NK-92 (cell line): ENCODE results near the gene EVL.
A peak's percentile ranks its signal among the peaks of the same experiment; 100 is the strongest.

ENCODE experiments used
- DNase-seq: peaks from one replicate; lab custom pipeline; 2025; ENCODE audit not compliant: unreplicated experiment; lab: John Stamatoyannopoulos, UW

Gene EVL

DNA sequence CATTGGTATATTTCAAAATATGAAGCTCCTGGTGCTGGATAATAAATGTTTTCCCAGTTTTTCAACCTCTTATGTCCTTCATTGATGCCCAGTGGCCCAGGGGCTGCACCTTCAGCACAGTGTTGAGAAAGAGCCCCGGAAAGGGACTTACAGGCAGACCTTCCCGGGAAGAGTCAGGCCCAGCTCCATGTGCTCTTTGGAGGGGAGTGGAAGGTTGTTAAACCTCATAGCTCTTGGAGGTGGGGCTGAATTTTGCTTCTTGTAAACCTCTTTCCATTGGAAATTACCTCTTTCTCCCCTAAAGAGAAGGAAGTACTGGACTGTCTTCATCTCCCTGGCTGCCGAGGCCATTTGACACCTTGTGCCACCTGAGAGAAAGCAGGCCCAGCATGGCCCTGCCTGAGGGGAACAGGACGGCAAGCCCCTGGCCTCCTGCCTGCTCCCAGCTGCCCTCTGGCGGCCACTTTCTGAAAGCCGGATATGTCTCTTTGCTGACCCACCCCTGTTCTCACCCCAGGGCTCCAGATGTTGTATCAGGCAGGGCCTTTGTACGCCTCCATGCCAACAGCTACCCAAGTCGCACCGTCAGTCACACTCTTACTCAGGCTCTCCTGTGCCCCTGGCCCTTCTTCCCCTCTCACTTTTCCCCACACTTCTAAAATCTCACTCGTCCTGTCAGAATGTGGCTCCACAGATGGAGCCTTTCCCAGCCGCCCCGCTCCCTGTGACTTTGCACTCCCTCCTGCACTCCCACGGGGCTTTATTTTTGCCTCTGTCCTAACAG, 43.0 kb downstream of the EVL start:
- peak; percentile 36 for DNase-seq

DNA sequence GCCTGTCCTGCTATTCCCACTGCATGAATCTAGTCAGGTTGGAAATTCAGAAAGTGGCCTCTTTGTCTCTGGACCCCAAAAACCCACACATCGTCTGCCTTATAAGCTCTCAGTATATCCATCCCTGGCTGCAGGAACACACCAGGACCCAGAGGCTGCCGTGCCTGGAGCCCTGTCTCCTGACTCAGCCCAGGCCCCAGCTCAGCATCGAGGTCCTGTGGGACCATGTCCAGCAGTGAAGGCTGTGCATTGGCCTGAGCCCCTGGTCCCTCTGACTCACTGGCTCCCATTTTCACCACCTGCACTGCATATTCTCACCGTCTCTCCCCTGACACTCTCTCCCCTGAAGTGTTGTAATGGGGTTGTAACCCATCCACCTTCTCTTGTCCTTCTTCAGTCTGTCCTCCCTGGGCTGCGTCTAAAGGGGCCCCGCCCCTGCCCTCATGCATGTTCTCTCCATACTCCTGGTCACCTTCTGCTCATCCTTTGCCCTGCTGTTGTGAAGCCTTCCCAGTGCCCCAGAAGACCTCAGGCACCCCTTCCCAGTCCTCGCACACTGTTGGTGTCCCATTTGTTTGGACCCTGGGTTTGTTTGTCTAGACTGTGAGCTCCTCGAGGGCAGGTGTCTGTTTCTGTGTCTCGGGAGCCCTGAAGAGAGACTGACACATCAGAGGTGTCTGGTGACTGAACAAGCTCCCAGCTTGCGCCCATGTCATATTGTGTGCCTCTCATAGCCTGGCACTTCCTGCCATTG, 43.8 kb downstream of the EVL start:
- DNase-seq: no peak

DNA sequence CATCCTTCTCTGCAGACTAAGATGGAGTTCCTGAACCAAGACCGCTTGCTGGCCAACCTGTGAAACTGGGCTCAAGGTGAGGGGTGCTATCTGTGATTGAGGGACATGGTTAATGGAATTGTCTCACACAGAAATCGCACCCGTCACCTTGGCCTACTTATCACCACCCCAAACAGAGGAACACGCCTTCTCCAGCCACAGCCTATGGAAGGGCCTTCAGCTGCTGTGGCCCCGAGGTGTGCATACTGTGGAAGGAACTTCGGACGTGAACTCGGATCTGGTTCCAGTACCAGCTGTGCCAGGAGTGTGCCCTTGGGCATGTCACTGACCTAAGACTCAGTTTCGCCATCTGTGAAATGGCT, 44.4 kb downstream of the EVL start:
- no peak for DNase-seq

DNA sequence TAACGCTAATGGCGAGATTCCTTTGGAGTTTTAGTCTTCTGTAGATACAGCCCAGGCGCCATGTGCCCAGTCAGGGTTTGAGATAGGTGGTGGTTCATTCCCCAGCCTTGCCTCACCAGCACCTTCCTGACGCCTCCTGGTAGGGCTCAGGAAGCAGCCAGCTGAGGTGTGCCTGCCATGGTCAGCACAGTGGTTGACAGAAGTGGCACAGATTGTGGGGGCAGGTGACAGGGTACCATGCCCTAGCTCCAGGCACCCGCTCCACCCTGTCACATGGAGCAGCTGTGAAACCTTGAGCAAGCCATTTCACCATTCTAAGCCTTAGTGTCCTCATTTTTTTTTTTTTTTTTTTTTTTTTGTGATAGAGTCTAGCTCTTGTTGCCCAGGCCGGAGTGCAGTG, 45.6 kb downstream of the EVL start:
- DNase-seq: no peak

DNA sequence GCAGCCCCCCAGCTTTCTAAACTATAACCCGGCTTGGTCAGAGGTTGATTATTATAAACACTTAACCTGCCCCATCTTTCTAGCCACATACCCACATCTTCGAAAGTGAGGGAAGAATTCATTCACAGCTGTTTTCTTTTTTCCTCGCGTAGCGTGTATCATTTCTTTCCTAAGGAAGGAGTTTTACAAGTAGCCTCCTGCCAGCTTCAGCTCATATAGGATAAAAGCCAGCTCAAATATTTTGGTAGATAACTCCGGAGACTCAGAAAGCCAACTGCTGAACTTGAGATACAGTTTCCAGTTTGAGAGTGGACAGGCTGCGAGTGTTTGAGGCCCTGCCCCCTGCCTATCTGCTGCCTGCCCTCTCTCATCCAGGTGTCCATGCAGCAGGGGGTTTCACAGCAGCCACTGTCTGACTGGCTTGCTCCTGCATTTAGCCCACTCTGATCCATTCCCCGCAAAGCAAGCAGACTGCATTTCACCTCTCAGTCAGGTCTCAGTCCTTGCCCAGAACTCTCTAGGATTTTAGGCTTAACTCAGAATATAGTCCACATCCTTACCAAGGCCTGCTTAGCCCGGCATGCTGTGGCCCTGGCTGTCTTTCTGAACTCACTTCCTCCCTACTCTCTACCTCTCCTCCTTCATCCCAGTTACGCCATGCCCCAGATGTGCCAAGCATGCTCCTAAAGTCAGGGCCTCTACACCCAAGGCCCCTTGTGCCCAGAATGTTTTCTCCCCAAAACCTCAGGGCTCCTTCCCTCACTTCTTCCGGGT, 46.9 kb downstream of the EVL start:
- DNase-seq: no peak

DNA sequence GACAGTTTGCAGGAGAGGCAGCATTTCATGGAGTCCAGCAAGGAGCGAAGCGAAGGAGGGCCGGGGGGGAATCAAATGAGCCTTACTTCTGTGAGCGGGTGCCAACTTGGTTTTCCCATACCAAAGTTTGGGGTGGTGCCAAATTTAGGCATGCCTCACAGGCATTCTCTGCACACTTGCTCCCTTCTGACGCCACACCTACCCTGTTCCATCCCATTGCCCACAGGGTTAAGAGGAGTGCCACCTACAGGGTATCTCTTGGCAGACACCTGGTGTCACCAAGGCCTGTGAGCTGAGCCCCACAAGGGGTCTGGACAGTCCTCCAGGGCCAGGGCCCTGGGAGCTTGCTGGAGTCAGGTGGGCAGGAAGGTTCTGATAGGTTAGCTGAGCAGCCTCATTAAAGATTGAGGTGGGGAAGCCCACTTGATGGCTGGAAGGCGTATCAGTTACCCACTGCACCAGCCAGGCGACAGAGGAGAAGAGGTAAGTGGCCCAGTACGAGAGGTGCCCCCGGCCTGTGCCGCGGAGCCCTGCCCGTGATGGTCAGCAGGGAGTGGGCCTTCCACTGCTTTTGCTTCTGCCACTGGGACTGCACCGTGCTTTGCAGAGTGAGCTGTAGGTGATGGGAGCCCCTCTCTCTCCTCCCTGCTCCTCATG, 49.0 kb downstream of the EVL start:
- no peak for DNase-seq

DNA sequence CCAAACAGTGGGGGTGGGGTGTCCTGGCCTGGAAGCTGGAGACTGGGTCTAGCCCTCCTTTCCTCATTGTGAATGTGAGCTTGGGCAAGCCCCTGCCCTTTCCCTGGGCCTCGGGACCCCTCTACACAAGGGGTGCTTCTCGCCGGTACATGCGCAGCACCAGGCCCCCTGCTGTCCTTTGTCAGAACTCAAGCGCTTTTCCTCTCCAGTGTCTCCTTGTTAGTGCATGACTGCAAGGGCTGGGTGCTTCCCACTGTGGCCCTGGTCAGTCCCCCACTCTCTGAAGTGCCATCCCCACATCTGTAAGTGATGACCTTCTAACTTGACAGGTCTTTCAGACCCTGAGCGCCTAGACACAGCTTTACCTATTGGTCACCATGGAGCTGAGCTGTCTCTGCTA, 50.0 kb downstream of the EVL start:
- DNase-seq: no peak

DNA sequence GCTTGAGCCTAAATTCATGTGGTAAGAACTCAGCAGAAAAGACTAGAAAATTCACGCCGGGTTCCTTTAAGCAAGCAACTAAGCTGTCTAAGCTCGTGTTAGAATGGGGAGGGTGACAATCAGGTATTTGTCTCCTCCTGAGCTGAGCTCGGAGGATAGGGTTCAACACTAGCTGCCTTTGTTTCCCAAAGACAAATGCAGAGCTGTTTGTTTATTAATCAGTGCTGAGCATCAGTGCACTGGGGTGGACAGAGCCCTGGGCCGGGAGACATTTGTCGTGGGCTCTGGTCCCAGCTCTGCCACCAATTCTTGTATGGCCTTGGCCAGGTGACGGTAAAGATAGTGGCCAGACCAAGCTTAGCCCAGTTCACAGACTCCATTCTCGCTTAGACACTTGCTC, 50.5 kb downstream of the EVL start:
- no peak for DNase-seq

DNA sequence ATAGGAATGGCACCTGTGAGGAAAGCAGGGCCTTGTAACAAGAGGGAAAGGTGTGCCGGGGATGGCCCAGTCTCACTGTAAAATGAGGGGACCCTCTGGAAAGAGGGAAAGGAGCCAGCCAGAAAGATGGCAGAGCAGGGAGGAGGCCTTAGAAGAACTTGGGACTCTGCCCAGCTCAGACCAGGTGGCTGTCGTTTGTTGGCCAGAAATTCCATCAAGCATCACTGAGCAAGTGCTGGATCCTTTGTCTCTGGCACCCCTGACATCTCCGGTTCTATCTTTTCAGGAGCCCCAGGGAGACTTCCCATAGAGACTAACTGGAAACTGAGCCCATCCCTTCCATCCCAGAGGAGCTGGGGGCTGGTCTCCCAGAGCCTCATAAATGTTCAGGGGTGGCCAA, 50.9 kb downstream of the EVL start:
- no peak for DNase-seq

DNA sequence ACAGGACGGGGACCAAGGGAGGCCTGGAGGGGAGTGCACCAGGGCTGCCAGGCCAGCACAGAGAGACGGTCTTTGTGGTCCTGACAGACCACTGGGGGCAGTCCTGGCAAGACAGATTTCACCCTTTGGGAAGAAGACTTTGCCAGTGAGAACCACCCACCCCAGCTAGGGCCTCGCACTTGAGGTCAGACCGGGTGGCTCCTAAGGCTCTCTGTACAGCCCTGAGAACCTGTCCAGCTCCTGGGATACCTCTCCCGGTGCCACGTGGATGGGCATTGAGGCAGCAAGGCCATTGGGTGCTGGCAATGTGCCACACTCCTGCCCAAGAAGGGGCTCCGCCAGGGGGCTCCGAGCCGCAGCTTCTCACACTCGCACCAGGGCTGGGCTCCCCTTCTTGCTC, 51.8 kb downstream of the EVL start:
- no peak for DNase-seq

DNA sequence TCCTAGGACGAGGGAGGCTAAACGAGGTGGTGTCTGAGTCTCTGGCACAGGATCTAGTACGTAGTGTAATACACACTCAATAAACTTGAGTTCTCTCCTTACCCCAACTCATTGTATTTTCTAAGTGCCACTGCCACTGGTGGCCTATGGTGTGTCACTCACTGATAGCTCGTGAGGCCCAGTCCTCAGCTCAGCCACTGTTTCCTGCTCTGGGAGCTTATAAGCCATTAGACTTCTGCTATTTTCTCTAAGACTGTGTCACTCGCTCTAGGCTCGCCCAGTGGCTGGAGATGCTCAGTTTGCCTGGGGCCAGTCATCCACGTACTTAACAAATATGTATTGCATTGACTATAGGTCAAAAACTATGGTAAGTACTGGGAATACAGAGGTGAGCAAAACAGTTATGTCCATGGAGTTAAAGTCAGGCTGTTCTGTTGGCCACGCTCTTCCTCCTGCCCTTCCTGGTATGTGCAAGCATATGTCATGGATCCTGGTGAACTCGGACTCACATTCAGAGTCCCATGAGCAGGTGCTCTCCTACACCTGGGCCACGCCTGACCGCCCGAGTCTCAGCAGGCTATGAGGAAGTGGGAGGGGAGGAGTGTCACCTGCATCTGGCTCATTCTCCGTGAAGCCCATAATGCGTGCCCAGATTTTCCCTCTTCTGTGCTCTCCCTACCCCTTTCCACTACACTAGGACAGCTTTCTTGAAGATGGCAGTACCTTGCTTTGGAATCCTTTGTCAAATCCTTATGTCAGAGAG, 52.6 kb downstream of the EVL start:
- DNase-seq: no peak

DNA sequence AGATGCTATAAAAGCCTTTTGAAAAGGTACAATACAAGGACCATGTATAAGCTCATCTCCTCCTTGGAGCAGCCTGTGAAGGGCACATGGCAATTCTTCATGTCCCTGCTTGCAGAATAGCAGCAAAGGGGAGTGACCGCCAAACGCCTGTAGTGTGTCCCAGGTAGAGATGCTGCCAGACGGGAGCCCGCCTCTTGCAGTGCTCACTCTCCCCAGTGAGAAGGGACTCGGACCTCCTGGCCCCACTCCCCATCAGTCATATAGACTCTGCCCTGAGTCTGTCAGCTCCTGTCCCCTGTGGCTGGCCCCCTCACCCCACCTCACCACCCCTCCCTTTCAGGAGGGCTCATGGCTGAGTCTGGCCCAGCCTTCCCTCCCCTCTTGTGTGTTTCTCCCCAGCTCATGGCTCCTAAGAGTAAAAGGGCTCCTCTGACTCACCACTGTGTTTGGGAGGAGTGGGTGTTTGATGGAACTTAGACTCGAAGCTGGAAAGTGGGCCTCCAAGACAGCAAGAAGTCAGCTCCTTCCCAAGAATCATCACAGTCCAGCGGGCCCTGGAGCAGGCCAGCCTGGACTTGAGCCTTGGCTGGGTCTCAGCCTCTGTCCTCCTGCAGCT, 53.3 kb downstream of the EVL start:
- no peak for DNase-seq

DNA sequence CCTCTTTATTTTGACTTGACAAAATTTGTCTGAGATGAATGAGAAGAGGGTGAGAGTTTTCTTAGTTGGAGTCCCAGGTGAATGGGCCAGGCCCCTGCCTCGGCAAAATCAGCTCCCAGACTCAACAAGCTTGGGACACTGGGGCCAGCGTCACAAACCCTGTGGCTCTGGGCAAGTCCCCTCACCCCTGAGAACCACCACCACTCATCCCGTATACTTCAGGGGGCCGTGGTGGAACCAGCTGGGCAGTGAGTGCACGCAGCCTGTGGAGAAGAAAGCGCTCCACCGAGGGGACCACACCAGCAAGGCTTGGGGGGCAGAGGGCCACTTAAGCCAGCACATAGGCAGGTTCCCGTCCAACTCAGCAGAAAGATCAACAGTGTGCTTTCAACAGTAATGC, 54.0 kb downstream of the EVL start:
- no peak for DNase-seq

DNA sequence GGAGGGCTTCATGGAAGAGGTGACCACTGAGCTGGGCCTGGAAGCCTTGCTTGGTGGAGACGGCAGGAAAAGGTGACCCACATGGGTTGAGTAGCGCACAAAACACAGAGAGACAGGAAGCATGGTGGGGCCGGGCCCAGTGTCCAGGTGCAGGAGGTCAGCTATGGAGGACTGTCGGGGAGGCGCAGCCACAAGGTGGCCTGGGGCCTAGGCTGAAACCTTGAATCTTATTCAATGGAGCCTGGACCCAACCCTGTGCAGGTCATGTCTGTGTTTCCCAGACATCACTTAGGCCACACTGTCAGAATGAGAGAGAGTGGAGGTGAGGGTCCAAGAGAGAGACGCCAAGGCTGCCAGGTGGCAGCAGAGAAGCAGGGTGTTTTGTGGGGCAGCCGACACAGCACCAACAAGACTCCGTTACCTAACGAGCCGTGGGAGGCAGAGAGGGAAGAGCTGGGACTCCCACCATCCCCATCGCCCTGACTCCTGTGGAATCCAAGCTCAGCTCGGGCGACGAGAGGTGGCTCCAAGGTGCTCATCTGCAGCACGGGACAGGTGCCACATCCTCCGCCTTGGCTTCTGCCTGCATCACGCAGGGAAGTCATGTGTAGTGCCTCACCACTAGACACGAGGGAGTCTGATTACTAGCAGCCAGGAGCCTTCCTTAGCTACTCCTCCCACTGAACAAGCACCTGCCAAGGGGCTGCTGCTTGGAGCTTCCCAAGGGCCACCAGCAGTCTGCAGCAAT, 55.5 kb downstream of the EVL start:
- no peak for DNase-seq

DNA sequence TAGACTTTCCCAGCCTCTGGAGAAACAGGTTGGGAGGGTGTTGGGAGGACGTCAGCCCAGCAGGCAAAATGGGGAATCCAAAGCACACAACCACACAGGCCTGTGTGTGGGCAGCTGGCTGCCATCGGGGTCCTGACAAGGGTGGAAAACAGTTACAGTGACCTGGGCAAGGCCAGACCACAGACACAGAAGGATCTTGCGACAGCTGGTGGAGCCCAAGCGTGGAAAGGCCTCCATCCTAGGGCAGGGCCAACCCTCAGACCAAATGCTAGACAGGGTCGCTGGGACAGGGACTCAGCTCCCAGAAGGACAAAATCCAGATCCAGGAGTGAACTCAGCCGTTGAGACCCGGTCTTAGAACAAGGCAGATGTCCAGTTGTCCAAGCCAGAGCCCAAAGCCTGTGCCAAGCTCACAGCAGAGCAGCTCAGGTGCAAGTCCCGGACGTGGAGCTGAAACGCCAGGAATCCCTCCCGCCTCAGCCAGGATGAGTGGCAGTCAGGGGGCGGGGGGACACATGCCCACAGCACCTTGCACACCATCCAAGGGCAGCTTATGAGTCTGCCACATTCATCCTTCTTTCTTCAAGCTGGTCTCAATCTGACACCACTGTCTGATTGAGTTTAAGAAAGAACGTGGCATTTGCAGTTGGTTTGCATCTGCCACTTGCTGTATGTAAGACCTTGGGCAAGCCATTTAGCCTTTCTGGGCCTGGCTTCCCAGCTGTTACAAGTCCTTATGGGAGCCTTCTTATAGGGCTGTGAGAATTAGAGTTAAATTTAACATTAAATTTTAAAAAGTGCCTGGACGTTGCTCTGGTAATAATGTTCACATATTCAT, 56.6 kb downstream of the EVL start:
- no peak for DNase-seq

DNA sequence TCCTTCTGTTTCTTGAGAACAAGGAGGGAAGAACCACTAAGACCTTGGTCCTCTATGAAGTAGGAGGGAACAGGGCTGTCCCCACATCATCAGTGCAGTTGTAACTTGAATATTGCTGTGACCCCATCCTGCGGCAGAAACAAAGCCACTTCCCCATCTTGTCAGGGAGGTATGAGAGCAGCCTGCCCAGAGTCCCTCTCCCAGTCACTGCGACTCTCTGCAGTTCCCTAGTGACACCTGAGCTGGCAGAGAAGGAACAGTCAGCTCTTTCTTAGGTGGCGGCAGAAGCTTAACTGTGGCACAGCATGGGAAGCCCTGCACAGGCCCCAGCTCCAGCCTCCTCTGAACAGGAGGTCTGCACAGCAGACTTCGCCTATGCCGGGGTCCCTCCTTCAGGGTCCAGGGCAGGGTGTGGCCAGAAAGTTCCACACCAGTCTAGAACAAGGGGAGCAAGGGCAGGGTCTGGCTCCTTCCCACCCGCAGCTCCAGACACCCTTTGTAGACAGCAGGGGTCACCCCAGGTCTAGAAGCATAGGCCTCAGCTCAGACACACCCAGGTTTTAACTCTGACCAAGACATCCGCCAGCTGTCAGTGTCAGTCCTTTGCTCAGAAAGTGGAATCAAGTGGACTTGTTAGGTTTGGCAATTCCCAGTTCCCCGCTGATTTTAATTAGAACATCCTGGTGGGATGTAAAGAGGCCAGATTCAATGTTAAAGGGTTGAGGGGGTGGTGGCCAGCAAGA, 57.4 kb downstream of the EVL start:
- DNase-seq: no peak

DNA sequence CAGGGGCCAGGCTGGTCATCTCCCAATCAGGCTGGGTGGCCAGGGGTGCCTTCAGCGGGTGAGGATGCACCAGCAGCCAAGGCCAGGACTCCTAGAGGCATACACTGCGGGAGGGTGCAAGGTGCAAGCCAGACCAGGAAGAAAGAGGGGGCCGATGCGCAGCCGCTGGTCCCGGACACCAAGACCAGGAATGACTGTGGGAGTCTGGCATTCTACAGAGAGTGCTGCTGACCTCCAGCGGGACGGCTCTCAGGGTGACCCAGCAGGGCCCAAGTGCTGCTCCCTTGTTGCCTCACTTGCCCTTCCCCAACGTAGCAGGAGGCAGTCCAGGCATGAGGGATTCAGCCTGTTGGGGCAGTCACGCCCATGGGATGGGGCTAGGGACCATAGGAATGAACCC, 58.4 kb downstream of the EVL start:
- DNase-seq: no peak

DNA sequence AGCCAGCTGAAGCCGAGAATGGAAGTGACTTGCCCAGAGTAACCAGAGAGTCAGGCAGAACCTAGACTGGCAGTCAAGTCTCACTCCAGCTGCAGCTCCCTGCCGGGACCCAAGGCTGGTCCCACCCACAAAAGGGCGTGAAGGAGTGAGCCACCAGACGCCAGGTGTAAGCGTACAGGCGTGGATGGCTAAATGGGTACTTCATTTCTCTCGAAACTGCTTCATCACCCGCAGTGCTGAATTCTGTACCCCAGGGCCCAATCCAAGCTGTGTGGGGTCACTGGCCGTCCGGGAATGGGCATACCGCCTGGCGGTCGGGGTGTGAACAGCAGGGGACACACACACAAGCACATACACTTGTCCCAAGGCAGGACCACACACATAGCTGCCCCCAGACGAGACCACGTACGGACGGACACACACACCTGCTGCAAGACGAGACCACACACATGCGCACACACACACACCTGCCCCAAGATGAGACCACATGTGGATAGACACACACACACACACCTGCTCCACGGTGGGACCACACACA, 59.4 kb downstream of the EVL start:
- no peak for DNase-seq
